Mucosa of descending colon (tissue), 3 donors: ENCODE data around the gene SHB. TPM values are rescaled to one million over a fixed set of nuclear protein-coding genes. Genes with fewer than 3 reads are reported as not detected.
A peak's percentile ranks its signal among the peaks of the same experiment; 100 is the strongest.

Source experiments
- ATAC-seq: fragments of 200-7000 bp; cut with Tn5 transposase; one replicate; pipeline ENCODE4 v1.9.1; 2020; ENCODE audit warnings: mild to moderate bottlenecking, moderate library complexity
- DNase-seq, 3 donors: peaks; one replicate each; pipeline ENCODE4 v3.0.0-alpha.2; 2020
- H3K36me3 ChIP-seq: fragments of 200-600 bp; one replicate; pipeline ENCODE4 v1.8.0; 2021; ENCODE audit warnings: low read depth, mild to moderate bottlenecking
- H3K4me1 ChIP-seq: fragments of 200-600 bp; one replicate; pipeline ENCODE4 v1.8.0; 2021; ENCODE audit warnings: low read depth, mild to moderate bottlenecking
- H3K4me3 ChIP-seq: fragments of 200-600 bp; one replicate; pipeline ENCODE4 v1.8.0; 2021; ENCODE audit warnings: mild to moderate bottlenecking
- H3K9me3 ChIP-seq: fragments of 200-600 bp; one replicate; pipeline ENCODE4 v1.8.0; 2021; ENCODE audit warnings: mild to moderate bottlenecking
- intact Hi-C, 2 donors: fragments of 100-400 bp; cut with DNase I in 1 of 2; cut with micrococcal nuclease in 1 of 2; formaldehyde crosslinking; loops; one replicate each; pipeline versions ENCODE4 v1.11.0 to v1.11.1; 2022; cut with DNase I, micrococcal nuclease
- total RNA-seq, 3 donors: library from RNA; stranded (reverse); fragmentation: NEBNext Ultra II Directional in 2 of 3; extraction: Animal tissue kit (Norgen Biotek cat#: 25700) in 2 of 3; gene quantifications; one replicate each; pipeline versions ENCODE4 v1.2.1 to v1.2.4, GENCODE V29; 2021 to 2023
- TF ChIP-seq, protein P1 (sequence below): fragments of 200-600 bp; IDR thresholded peaks from one replicate; pipeline ENCODE4 v1.8.0; 2022; ENCODE audit warnings: antibody characterized with exemption, mild to moderate bottlenecking
- donor health status: DM: no; HTN: no; CAD: no; lungs with moderate emphysema.
- donor health status: DM: no; HTN: no; CAD: no.
- donor health status: DM: no; HTN: yes; CAD: no.

SHB gene
- total RNA-seq, 3 donors from 2014 or later = 20.3 to 23.9 (median 20.6) TPM

DNA sequence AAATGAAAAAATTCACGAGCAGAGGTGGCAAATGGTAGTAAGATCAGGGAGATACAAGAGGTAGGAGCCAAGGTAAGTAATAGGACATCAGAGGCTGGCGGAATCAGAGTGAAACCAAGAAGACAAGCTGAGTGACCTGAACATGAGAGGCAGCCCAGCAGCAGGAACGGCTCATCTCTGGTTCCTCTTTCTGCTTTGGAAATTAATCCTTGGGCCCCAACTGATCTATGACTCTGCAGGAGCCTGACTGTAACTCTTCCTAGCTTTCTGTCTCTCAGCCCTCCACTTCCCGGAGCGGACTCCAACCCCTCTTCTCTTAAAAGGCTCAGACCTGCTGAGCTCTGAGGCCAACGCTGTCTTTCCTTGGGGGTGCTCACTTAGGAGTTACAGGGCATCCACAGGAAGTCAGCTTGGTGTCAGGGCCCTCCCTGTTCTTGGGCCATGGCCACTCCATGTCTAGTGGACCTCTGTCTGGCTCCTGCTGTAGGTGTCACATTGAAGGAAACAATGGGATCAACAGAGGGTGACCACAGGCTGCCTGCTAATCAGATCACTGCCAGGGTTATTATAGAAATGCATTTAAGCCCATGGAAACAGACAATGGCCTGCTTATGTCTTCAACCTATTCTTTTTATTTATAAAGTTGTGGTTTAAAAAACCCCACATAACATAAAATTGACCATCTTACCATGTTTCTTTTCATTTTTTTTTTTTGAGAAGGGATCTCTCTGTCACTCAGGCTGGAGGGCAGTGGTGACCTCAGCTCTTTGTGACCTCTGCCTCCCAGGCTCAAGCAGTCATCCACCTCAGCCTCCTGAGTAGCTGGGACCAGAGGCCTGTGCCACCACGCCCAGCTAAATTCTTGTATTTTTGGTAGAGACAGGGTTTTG is 22.5 kb upstream of the SHB start:
- Histone ChIP-seq H3K4me3 (no peak overlapping the region), H3K4me1 (no peaks in the 10 kb centered on the region), H3K9me3 (no peaks in the 10 kb centered on the region), H3K36me3 (no peaks in the 10 kb centered on the region)
- intact Hi-C loops = no loop called here
- DNase-seq (no peak), ATAC-seq (no peak)
- TF ChIP-seq, protein P1, sequence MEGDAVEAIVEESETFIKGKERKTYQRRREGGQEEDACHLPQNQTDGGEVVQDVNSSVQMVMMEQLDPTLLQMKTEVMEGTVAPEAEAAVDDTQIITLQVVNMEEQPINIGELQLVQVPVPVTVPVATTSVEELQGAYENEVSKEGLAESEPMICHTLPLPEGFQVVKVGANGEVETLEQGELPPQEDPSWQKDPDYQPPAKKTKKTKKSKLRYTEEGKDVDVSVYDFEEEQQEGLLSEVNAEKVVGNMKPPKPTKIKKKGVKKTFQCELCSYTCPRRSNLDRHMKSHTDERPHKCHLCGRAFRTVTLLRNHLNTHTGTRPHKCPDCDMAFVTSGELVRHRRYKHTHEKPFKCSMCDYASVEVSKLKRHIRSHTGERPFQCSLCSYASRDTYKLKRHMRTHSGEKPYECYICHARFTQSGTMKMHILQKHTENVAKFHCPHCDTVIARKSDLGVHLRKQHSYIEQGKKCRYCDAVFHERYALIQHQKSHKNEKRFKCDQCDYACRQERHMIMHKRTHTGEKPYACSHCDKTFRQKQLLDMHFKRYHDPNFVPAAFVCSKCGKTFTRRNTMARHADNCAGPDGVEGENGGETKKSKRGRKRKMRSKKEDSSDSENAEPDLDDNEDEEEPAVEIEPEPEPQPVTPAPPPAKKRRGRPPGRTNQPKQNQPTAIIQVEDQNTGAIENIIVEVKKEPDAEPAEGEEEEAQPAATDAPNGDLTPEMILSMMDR = no peak

DNA sequence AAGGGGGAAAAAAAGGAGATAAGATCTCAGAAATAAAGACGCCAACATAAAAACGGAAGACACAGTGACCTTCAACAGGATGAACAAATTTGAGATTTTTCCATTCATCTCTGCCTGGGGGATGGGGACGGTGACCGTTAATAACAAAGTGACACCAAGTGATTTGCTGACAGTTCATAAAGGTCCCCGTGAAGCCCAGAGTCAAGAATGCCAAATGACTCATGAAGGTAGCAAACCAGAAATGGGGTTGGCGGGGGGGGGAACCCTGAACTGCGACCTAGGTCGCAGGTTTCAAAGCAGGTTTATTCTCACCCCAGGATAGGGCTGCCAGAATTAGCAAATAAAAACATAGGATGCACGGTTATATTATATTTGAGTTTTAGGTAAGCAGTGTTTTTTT is 21.1 kb upstream of the SHB start:
- DNase-seq = no peak

DNA sequence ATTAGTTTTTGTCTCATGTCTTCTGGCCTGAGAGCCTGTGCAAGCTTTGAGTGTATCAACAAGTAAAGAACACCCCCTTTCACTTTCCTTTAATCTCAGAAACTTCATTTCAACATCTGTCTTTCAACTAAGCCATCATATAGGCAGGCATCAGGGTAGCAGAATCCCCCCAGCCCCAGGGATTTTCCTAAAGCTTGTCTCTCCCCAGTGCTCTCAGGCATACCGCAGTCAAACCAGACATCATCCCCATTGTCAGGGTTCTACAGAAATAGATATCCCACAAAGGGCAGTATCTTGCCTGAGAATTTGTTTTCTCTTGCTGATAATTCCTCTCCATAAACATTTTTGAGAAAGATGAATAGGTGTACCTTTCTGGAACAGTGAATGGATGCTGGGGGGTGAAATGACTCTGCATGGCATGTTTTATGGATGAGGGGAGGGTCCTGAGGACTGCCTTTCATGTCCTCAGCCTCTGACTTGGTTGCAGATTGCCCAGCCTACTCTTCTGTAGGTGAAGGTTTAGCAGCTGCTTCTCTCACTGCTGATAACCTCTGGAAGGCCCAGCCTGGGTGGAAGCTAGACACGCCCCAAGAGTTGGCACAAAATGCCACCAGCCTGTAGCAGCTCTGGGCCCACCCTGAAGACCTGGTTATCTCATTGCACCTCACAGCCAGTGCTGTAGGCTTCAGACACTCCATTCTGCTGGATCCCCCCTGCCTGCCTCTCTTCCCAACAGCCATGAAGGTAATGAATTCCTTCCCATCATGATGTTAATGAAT is 20.5 kb upstream of the SHB start:
- no peak for ATAC-seq
- Histone ChIP-seq H3K36me3 (no peaks in the 10 kb centered on the region), H3K9me3 (no peaks in the 10 kb centered on the region), H3K4me1 (no peaks in the 10 kb centered on the region), H3K4me3 (no peak overlapping the region)
- intact Hi-C loops = loop anchor here in 1 of 2 donors (10.0 kb wide), 1 partner anchor 175 kb away; no protein-coding TSS in a partner anchor
- TF ChIP-seq, protein P1 = no peak
- no peak for DNase-seq

More for the DNA sequence above, 21.1 kb upstream of the SHB start:
- no peaks in the 10 kb centered on the region for H3K9me3 ChIP-seq
- H3K4me3 ChIP-seq = no peak overlapping the region
- H3K4me1 ChIP-seq = no peaks in the 10 kb centered on the region
- H3K36me3 ChIP-seq = no peaks in the 10 kb centered on the region
- intact Hi-C loops = no loop called here
- TF ChIP-seq, protein P1 = no peak
- ATAC-seq = no peak

DNA sequence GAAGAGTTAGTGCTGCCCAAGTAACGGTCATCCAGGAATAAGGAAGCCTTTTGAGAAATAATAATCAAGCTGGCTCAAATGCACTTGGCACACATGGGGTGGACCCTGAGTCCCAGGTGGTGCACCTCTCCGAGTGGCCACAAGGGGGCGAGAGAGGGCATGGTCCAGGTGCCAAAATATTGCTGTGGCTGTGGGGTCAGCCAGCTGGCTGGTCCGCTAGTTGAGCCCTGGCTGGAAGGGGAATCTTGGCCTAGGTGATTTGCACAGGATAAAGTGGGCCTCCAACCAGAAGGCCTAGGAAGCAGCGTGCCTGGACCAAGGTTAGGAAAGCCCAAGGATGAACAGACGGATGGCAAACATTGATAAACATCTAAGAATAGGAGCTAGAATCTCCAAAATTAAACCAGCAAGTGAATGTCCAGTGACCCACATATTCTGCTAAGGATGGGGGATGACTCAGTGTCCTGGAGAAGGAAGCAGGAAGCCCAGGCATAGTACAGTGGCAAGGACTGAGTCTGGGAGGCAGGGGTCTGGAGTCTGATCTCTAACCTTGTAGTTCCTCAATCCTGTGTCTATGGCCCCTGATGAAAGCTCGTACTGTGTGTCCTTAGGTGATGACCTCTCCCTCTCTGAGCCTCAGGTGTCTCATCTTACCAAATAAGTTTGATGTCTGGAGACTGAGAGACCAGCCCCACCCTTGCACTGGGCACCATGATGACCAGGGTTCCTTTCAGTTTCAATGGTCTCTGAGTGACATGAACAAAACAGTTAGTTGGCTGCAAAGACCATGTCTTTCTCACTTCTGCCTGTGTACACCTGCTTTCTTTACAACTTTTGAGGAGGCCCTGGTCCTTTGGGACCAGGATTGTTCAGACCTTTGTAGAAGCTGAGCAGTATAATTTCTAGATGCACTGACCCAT is 19.2 kb upstream of the SHB start:
- no peaks in the 10 kb centered on the region for H3K4me1 ChIP-seq
- DNase-seq (peak; percentile 66 to 86 (median 86)), ATAC-seq (peak; percentile 91)
- no peak overlapping the region for H3K4me3 ChIP-seq
- H3K9me3 ChIP-seq = no peaks in the 10 kb centered on the region
- TF ChIP-seq, protein P1 = peak; percentile 97
- intact Hi-C loops = loop anchor here in 1 of 2 donors (10.0 kb wide), 1 partner anchor 173 kb away; no protein-coding TSS in a partner anchor
- H3K36me3 ChIP-seq = no peaks in the 10 kb centered on the region

DNA sequence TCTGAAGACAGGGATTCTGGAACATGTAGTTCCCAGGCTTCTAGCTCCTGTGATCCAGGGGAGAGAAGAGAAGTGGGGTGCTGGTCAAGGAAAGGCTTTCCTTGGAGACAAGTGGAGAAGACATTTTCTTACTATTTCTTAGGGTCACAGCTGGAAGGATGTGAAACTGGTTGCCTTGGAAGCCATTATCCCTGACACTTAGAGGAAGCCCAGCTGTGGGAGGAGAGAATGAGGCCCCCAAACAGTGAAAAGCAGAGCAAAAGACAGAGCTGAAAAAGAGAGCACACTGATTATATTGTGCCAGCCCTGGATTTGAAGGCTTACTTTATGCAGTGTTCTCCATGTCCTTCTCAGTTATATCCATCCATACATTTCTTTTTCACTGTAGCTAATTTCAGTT is 17.5 kb upstream of the SHB start:
- DNase-seq (no peak), ATAC-seq (no peak)
- Histone ChIP-seq H3K4me1 (no peaks in the 10 kb centered on the region), H3K9me3 (no peaks in the 10 kb centered on the region), H3K36me3 (no peaks in the 10 kb centered on the region), H3K4me3 (no peak overlapping the region)
- intact Hi-C loops = loop anchor here in 1 of 2 donors (10.0 kb wide), 1 partner anchor 172 kb away; no protein-coding TSS in a partner anchor
- TF ChIP-seq, protein P1 = no peak
